ENCODE measurements around the gene CCDC142. TPM values are rescaled to one million over a fixed set of nuclear protein-coding genes. Genes with fewer than 3 reads are reported as not detected.

The CCDC142 gene
- total RNA-seq, 4 donors from 2014 or later: 6.5 to 24.6 (median 14.5) TPM

DNA sequence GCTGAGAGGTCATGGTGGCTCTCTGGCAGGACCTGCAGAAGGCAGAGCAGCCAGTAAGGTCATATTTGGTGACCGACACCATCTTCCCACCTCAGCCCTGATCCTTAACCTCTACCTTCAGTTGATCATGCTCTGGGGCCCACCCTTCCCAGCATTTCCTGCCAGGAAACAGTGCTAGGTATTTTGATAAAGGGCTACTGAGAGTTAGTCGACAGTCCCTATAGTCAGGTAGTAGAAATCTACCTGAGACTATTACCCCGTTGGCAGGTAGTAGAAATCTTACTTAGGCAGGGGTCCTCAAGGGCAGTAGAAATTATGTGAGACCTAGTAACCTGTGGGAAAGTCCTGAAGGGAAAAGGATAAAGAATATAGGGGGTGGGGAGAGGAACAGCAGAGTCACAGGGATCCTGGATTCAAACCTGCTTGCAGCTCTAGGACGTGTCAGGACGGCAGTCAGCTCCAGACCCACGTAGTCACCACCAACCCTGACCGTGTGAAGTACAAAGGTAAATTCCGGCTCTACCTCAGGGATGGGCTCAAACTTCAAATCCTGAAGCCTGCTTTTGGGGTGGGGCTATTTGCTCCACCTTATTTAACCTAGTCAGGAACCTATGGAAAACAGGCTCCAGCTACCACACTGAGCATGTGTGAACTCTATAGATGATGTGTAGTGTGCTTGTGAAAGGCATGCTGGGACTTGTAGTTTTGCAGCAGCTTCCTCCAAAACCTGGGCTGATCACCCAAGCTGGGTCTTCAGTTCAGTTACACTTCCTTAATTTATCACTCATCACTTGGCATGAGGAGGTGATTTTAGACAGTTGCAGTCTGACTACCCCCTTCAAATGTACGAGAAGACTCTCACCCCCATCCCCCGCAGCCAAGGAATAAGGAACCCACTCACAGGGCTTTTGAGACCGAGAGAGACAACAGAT is 43.2 kb upstream of the CCDC142 start, which contains the start of gene DQX1:
TSS of gene DQX1 (minus strand) at position 515 of the 932 bp plus-strand sequence. CDS start at position 13, 502 bp downstream.
- WGBS, 2 donors: 63 to 66% methylated on average over 11 of the region's 11 CpGs
- intact Hi-C loops (cut with DNase I): loop anchor here (5.0 kb wide), 1 partner anchor 44 kb away; the partner anchor contains the start of genes CCDC142 and TTC31
- DNase-seq: no peak
- peak within 1 kb of the TSS; percentile 16 to 83 (median 67) for H3K27ac ChIP-seq
- peak within 1 kb of the TSS in 1 of 4 donors; percentile 28 for H3K4me3 ChIP-seq
- H3K27me3 ChIP-seq: peaks cover 0 to 4% (median 0%) of the 10 kb centered on the region in 4 donors
- H3K4me1 ChIP-seq: peaks cover 14 to 47% (median 22%) of the 10 kb centered on the region in 3 donors
- TF ChIP-seq POLR2A (IDR thresholded peaks at IDR 0.05): no peak
- peaks cover 7 to 29% (median 11%) of the 10 kb centered on the region in 3 donors for H3K36me3 ChIP-seq
- H3K9me3 ChIP-seq: no peaks in the 10 kb centered on the region

DNA sequence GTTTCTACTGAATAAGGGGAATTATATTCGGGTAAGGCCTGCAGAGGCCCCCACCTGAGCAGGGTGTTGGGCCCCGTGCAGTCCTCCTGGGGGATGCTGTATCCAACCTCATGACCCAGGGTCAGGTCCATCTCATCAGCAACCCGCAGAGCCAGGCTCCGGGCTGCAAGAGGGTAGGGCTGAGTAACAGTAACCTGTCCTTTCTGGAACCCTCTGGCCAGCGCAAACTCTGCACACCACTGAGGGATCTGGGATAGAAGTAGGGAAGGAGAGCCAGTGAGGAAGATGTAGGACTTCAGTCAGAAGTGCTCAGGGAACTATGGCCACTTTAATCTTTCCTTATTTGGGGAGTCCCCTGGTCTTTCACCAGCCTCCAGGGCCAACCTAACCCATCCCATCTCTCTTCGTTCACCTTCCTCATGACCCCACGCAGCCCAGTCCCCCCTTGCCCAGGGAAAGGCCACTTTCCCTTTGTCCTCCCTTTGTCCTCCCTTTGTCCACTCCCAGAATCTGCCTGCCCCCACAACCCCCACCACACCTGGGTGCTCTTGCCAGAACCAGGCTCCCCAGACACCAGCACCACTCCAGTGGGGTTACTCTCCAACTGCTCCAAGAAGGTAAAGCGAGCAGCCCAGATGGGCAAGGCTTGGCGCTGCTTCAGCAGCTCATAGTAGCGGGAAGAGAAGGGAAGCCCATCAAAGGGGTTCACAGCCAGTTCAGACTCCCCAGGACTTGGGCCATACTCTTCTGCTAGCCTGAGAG is 42.3 kb upstream of the CCDC142 start:
- intact Hi-C loops (cut with DNase I): loop anchor here (5.0 kb wide), 1 partner anchor 43 kb away; the partner anchor contains the start of genes CCDC142 and TTC31
- peaks cover 10 to 38% (median 14%) of the 10 kb centered on the region in 3 donors for H3K4me1 ChIP-seq
- 85 to 89% methylated on average over 8 of the region's 10 CpGs for WGBS, 2 donors
- DNase-seq: no peak
- peaks cover 7 to 29% (median 11%) of the 10 kb centered on the region in 3 donors for H3K36me3 ChIP-seq
- peak overlapping the region; percentile 16 to 83 (median 67) for H3K27ac ChIP-seq
- TF ChIP-seq, protein P1, sequence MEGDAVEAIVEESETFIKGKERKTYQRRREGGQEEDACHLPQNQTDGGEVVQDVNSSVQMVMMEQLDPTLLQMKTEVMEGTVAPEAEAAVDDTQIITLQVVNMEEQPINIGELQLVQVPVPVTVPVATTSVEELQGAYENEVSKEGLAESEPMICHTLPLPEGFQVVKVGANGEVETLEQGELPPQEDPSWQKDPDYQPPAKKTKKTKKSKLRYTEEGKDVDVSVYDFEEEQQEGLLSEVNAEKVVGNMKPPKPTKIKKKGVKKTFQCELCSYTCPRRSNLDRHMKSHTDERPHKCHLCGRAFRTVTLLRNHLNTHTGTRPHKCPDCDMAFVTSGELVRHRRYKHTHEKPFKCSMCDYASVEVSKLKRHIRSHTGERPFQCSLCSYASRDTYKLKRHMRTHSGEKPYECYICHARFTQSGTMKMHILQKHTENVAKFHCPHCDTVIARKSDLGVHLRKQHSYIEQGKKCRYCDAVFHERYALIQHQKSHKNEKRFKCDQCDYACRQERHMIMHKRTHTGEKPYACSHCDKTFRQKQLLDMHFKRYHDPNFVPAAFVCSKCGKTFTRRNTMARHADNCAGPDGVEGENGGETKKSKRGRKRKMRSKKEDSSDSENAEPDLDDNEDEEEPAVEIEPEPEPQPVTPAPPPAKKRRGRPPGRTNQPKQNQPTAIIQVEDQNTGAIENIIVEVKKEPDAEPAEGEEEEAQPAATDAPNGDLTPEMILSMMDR (IDR thresholded peaks at IDR 0.05): no peak
- no peak for TF ChIP-seq POLR2A (IDR thresholded peaks at IDR 0.05)
- H3K4me3 ChIP-seq: peak overlapping the region in 1 of 4 donors; percentile 28
- no peaks in the 10 kb centered on the region for H3K9me3 ChIP-seq
- peaks cover 0 to 11% (median 0%) of the 10 kb centered on the region in 4 donors for H3K27me3 ChIP-seq

DNA sequence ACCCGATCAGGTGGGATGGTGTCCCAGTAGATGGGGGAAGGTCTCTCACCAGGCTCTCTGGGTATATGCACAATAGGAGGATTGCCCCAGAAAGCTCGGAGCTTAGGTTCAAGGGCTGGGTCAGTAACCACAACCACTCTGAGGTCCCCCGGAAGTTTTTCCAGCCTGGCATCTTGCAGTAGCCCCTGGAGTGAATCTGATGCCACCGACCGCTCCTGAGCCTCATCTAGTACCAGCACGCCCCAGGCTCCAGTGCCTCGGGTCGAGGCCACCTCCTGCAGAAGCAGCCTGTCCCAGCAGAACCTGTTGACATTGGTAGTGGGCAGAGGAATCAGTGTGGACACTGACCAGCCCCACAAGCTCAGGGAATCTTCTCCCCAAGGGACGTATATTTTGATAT is 41.2 kb upstream of the CCDC142 start:
- Histone ChIP-seq H3K4me1 (peaks cover 10 to 36% (median 13%) of the 10 kb centered on the region in 3 donors), H3K27ac (no peak overlapping the region), H3K9me3 (no peaks in the 10 kb centered on the region), H3K27me3 (peaks cover 0 to 22% (median 0%) of the 10 kb centered on the region in 4 donors), H3K4me3 (no peak overlapping the region), H3K36me3 (peaks cover 7 to 29% (median 11%) of the 10 kb centered on the region in 3 donors)
- no peak for DNase-seq
- TF ChIP-seq, protein P1 (IDR thresholded peaks at IDR 0.05): no peak
- no peak for TF ChIP-seq POLR2A (IDR thresholded peaks at IDR 0.05)
- 70 to 94% methylated on average over 4 to 9 of the region's 9 CpGs for WGBS, 2 donors
- intact Hi-C loops (cut with DNase I): no loop called here

DNA sequence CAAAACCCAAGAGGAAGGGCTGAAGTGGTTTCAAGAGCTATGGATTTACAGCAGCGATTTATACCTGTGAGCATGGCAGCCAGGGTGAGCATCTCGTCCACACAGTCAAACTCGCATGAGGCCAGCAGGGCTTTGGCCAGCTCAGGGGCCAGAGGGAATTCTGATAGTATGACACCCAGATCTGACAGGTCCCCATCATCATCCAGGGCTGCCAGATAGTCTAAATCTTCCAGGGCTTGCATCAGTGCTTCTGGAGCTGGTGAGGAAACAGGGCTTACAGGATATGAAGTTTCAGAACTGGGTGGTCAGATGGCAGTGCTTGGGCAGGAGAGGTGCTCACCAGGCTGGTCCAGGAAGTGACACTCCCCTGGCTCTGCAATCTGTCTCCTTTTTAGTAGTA is 39.7 kb upstream of the CCDC142 start:
- DNase-seq: no peak
- intact Hi-C loops (cut with DNase I): no loop called here
- Histone ChIP-seq H3K36me3 (peaks cover 7 to 22% (median 11%) of the 10 kb centered on the region in 3 donors), H3K4me3 (no peak overlapping the region), H3K4me1 (peaks cover 0 to 22% (median 0%) of the 10 kb centered on the region in 3 donors), H3K27me3 (peaks cover 0 to 37% (median 0%) of the 10 kb centered on the region in 4 donors), H3K27ac (no peak overlapping the region), H3K9me3 (no peaks in the 10 kb centered on the region)
- TF ChIP-seq, protein P1 (IDR thresholded peaks at IDR 0.05): no peak
- no peak for TF ChIP-seq POLR2A (IDR thresholded peaks at IDR 0.05)
- 83% methylated on average over 3 of the region's 3 CpGs for WGBS, 2 donors

DNA sequence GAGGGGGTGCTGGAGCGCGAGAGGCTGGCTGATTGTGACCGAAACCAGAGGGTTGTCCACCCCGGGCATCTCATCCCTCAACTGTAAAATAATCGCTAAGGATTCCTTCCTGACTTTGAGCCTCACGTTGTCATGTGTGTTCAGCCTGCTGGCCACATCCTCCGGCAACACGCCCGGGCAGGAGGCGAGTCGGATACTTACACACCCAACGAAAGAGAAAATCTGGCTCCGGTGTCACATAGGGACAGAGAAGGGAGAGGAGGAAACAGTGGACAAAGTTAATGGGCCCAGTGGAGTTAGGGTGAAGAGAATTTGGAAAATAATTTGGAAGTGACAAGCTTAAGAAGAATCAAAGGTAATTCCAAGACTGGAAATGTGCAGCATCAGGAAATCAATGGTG is 33.9 kb upstream of the CCDC142 start:
- 66 to 70% methylated on average over 4 to 11 of the region's 13 CpGs for WGBS, 2 donors
- peak overlapping the region in 2 of 4 donors; percentile 43 to 60 for H3K4me3 ChIP-seq

More for the DNA sequence above, 33.9 kb upstream of the CCDC142 start:
- H3K9me3 ChIP-seq: no peaks in the 10 kb centered on the region
- H3K27ac ChIP-seq: no peak overlapping the region
- peaks cover 14 to 39% (median 29%) of the 10 kb centered on the region in 3 donors for H3K4me1 ChIP-seq
- no peak for DNase-seq
- TF ChIP-seq, protein P1 (IDR thresholded peaks at IDR 0.05): no peak
- no peak for TF ChIP-seq POLR2A (IDR thresholded peaks at IDR 0.05)
- no peaks in the 10 kb centered on the region for H3K36me3 ChIP-seq
- peaks cover 41 to 96% (median 45%) of the 10 kb centered on the region in 4 donors for H3K27me3 ChIP-seq
- intact Hi-C loops (cut with DNase I): no loop called here
